GM23248 (cell line): ENCODE data around the gene UMAD1.

Experiments used
- EZH2 ChIP-seq: fragments of 200-600 bp; sonication (generic); IDR thresholded peaks from 2 replicates; pipeline ENCODE4 v1.6.1; 2018; ENCODE audit warnings: antibody characterized with exemption, mild to moderate bottlenecking; ENCODE audit not compliant: insufficient read depth, poor library complexity, severe bottlenecking
- EZH2phosphoT487 ChIP-seq: fragments of 200-600 bp; sonication (generic); IDR thresholded peaks from 2 replicates; pipeline ENCODE4 v1.6.1; 2018; ENCODE audit warnings: antibody characterized with exemption, moderate library complexity, mild to moderate bottlenecking, low read depth; ENCODE audit not compliant: insufficient read depth

DNA sequence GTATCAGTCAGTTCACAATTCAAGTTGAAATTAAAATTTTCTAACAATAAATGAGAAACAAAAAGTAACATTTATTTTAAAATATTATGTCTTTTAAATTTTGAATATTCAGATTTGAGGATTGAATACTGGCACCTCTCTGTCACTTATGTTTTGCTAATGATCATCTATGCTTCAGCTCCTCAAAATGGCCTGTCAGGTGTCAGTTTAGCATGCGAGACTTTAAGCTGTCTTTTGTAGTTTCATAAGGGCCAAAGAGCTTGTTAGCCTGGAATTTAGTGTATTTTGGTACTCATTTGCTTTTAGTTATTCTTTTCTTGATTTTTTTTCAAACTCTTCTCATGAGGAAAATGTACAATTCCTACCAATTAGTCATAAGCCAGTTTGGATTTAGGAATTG is 179.9 kb downstream of the UMAD1 start:
- no peak for TF ChIP-seq EZH2
- no peak for TF ChIP-seq EZH2phosphoT487
